GM21381 (cell line): Measurements from ENCODE around the gene PAX5.

Experiments used
- ATAC-seq: cut with Tn5 transposase; IDR thresholded peaks from one replicate; pipeline ENCODE4 v1.9.1; 2021; ENCODE audit warnings: mild to moderate bottlenecking, moderate library complexity; ENCODE audit not compliant: unreplicated experiment

Gene PAX5

GRCh38 chr9:36865731-36866635 lies 168.1 kb downstream of the PAX5 start:
- no peak for ATAC-seq

- no peak for ATAC-seq
Observed at GRCh38 chr9:36864491-36865410, 169.3 kb downstream of the PAX5 start.

GRCh38 chr9:36862206-36863145 lies 171.6 kb downstream of the PAX5 start:
- no peak for ATAC-seq

- no peak for ATAC-seq
Observed at GRCh38 chr9:36861528-36862205, 172.4 kb downstream of the PAX5 start.

- ATAC-seq, result no peak
Observed at GRCh38 chr9:36858805-36859375, 175.2 kb downstream of the PAX5 start.

- ATAC-seq, result peak; percentile 65
Observed at GRCh38 chr9:36855448-36856315, 178.4 kb downstream of the PAX5 start.

GRCh38 chr9:36854751-36855150 lies 179.3 kb downstream of the PAX5 start:
- no peak for ATAC-seq

GRCh38 chr9:36854034-36854433 lies 180.0 kb downstream of the PAX5 start:
- ATAC-seq, result no peak

GRCh38 chr9:36853233-36853632 lies 180.8 kb downstream of the PAX5 start:
- no peak for ATAC-seq

- ATAC-seq, result no peak
Observed at GRCh38 chr9:36849943-36850342, 184.1 kb downstream of the PAX5 start.

- ATAC-seq, result no peak
Observed at GRCh38 chr9:36848946-36849345, 185.1 kb downstream of the PAX5 start.

- ATAC-seq, result no peak
Observed at GRCh38 chr9:36847781-36848673, 186.0 kb downstream of the PAX5 start.

- no peak for ATAC-seq
Observed at GRCh38 chr9:36846621-36847020, 187.4 kb downstream of the PAX5 start.

GRCh38 chr9:36845844-36846243 lies 188.2 kb downstream of the PAX5 start:
- no peak for ATAC-seq

- ATAC-seq, result no peak
Observed at GRCh38 chr9:36844961-36845360, 189.1 kb downstream of the PAX5 start.

- no peak for ATAC-seq
Observed at GRCh38 chr9:36843964-36844363, 190.1 kb downstream of the PAX5 start.
